K562 (cell line): Measurements from ENCODE around the gene TACSTD2. TPM values are rescaled to one million over a fixed set of nuclear protein-coding genes. Genes with fewer than 3 reads are reported as not detected.

Experiments used
- C11orf30 ChIP-seq: fragments of 450-650 bp; IDR thresholded peaks from 2 replicates; pipeline ENCODE4 v1.6.1; 2016; ENCODE audit warnings: low read depth, mild to moderate bottlenecking
- CEBPG ChIP-seq, 3 experiments: fragments of 200-800 bp in 1 of 3; sonication (Bioruptor generic) in 1 of 3; sonication (generic) in 1 of 3; formaldehyde crosslinking in 1 of 3; IDR thresholded peaks in 2 of 3; conservative IDR thresholded peaks in 1 of 3; 2 replicates each; pipeline versions ENCODE4 v1.6.1 to v1.8.0; 2016 to 2022; ENCODE audit warnings: missing compliant biosample characterization in 2 of 3, missing genetic modification characterization in 2 of 3, mild to moderate bottlenecking in 1 of 3, missing genetic modification reagents in 1 of 3
- CREBBP ChIP-seq: IDR thresholded peaks from one replicate; pipeline ENCODE4 v1.6.1; 2012; ENCODE audit warnings: low read depth, mild to moderate bottlenecking, control low read depth, inconsistent platforms, low read length
- DACH1 ChIP-seq: fragments of 450-650 bp; IDR thresholded peaks from 2 replicates; pipeline ENCODE4 v1.6.1; 2018; ENCODE audit not compliant: partially characterized antibody
- DPF2 ChIP-seq: fragments of 450-650 bp; IDR thresholded peaks from 2 replicates; pipeline ENCODE4 v1.6.1; 2016
- FOXK2 ChIP-seq, 2 experiments: fragments of 450-650 bp; IDR thresholded peaks in 1 of 2; conservative IDR thresholded peaks in 1 of 2; 2 replicates each; pipeline ENCODE4 v1.6.1; 2016; ENCODE audit warnings: low read depth in 2 of 2, mild to moderate bottlenecking in 1 of 2
- HMGN3 ChIP-seq: IDR thresholded peaks from 2 replicates; pipeline ENCODE4 v1.6.1; 2011; ENCODE audit warnings: borderline replicate concordance, low read depth, mild to moderate bottlenecking, mixed read lengths, low read length; ENCODE audit not compliant: insufficient read length; ENCODE audit errors: extremely low read depth
- KHSRP ChIP-seq: fragments of 450-650 bp; IDR thresholded peaks from 2 replicates; pipeline ENCODE4 v1.6.1; 2017
- MAZ ChIP-seq, 2 experiments: fragments of 450-650 bp in 1 of 2; sonication (generic) in 1 of 2; formaldehyde crosslinking; IDR thresholded peaks in 1 of 2; conservative IDR thresholded peaks in 1 of 2; 2 replicates each; pipeline versions ENCODE4 v1.4.0 to v1.5.0; 2020; ENCODE audit warnings: mild to moderate bottlenecking in 1 of 2, missing genetic modification reagents in 1 of 2
- NRF1 ChIP-seq, 2 experiments: fragments of 450-650 bp; IDR thresholded peaks in 1 of 2; conservative IDR thresholded peaks in 1 of 2; 2 replicates each; pipeline ENCODE4 v1.6.1; 2014; ENCODE audit warnings: mild to moderate bottlenecking in 2 of 2
- PHB2 ChIP-seq: fragments of 450-650 bp; IDR thresholded peaks from 2 replicates; pipeline ENCODE4 v1.6.1; 2017; ENCODE audit warnings: low read depth
- SRSF1 ChIP-seq: fragments of 200-400 bp; formaldehyde crosslinking; IDR thresholded peaks from 2 replicates; pipeline ENCODE4 v1.6.1; 2017; ENCODE audit warnings: mild to moderate bottlenecking, low read depth, low read length, moderate library complexity
- TCF3 ChIP-seq: sonication (generic); formaldehyde crosslinking; IDR thresholded peaks from 2 replicates; pipeline ENCODE4 v1.4.0; 2020; ENCODE audit warnings: mild to moderate bottlenecking, missing genetic modification reagents
- ZNF143 ChIP-seq: sonication (generic); formaldehyde crosslinking; IDR thresholded peaks from 2 replicates; pipeline ENCODE4 v1.9.0; 2022; ENCODE audit warnings: mild to moderate bottlenecking, missing genetic modification reagents
- ZNF174 ChIP-seq: fragments of 250-450 bp; sonication (Bioruptor Pico); IDR thresholded peaks from 2 replicates; pipeline ENCODE4 v1.4.0; 2020; ENCODE audit warnings: mild to moderate bottlenecking
- ZNF41 ChIP-seq: fragments of 250-450 bp; sonication (Bioruptor Pico); conservative IDR thresholded peaks from 2 replicates; pipeline ENCODE4 v1.4.0; 2020; ENCODE audit warnings: mild to moderate bottlenecking
- ZNF696 ChIP-seq: fragments of 250-450 bp; sonication (Bioruptor Pico); conservative IDR thresholded peaks from 2 replicates; pipeline ENCODE4 v1.4.0; 2020; ENCODE audit warnings: mild to moderate bottlenecking, moderate library complexity
- polyA plus RNA-seq, 8 experiments: library from polyadenylated mRNA; depleted of rRNA in 4 of 8; stranded (reverse) in 5 of 8; unstranded in 3 of 8; fragments of >200 nt; fragmentation: Nextera tagmentation in 2 of 8; fragmentation: Illumina TruSeq in 1 of 8; extraction: Ambion mirVana in 2 of 8; extraction: Trizol in 1 of 8; gene quantifications; 2 replicates each; pipeline versions ENCODE4 v1.2.1 to v1.2.3, GENCODE V29; 2011 to 2014; ENCODE audit warnings: inconsistent platforms in 1 of 8, missing spikeins in 1 of 8
- total RNA-seq, 7 experiments: library from RNA; depleted of rRNA in 6 of 7; stranded (reverse); fragments of >200 nt in 6 of 7; fragmentation: Illumina TruSeq in 2 of 7; extraction: Trizol in 2 of 7; gene quantifications; 2 replicates each; pipeline versions ENCODE4 v1.2.1 to v1.2.3, GENCODE V29; 2011 to 2021; ENCODE audit warnings: low replicate concordance in 1 of 7
- TF ChIP-seq, protein P1 (sequence below): fragments of 250-450 bp; sonication (Bioruptor Pico); IDR thresholded peaks from 2 replicates; pipeline ENCODE4 v1.5.0; 2020; ENCODE audit warnings: mild to moderate bottlenecking
- TF ChIP-seq, protein P2 (sequence below): sonication (generic); formaldehyde crosslinking; IDR thresholded peaks from 2 replicates; pipeline ENCODE4 v1.8.1; 2023; ENCODE audit warnings: mild to moderate bottlenecking, missing genetic modification reagents
- TF ChIP-seq, protein P3 (sequence below): sonication (generic); formaldehyde crosslinking; IDR thresholded peaks from 2 replicates; pipeline ENCODE4 v1.8.1; 2022; ENCODE audit warnings: missing genetic modification reagents

The TACSTD2 gene
- total and polyA plus RNA-seq, 9 of the 15 experiments (the other 6 are each of a cell fraction or from before 2014, with no cell fraction given), result 0.04 to 0.31 TPM; not detected in 7

DNA sequence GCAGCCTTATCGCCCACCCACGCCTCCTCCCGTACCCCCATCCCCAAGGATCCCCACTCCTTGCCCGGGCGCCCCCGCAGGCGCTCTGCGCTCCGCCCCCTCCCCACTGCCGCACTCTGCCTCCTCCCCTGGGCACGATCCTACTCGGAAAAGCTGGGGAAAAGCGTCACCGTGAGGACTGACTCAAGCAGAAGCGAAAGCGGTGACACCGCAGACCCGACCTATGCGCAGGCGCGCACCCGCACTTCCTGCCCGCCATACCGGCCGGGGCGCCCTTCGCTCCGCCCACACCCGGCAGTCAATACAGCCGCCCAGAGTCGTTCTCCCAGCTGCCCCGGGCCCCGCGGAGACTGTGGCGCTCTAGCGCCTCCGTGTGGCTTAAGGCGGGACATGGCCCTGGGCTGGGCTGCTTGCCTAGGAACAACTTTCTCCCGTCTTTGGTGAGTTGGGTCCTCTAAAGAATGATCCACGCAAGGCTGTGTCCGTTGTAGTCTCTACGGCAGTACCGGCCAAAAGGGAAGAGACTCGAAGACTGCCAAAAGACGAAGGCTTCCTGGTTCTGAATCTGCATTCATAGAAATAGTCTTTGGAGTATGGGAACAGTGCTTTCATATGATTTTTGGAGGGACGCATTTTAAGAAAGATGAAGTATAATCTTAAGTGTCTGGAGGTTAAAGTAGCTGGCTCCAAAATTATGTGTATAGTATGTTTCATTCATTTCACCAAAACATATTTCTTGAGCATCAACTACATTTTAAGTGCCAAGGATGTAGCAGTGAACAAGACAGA is 30.3 kb downstream of the TACSTD2 start, which contains the start of gene OMA1 (continued):
- TF ChIP-seq, protein P1, sequence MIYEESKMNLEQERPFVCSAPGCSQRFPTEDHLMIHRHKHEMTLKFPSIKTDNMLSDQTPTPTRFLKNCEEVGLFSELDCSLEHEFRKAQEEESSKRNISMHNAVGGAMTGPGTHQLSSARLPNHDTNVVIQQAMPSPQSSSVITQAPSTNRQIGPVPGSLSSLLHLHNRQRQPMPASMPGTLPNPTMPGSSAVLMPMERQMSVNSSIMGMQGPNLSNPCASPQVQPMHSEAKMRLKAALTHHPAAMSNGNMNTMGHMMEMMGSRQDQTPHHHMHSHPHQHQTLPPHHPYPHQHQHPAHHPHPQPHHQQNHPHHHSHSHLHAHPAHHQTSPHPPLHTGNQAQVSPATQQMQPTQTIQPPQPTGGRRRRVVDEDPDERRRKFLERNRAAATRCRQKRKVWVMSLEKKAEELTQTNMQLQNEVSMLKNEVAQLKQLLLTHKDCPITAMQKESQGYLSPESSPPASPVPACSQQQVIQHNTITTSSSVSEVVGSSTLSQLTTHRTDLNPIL (CRISPR knock-in tag), result no peak
- TF ChIP-seq ZNF696 (CRISPR knock-in tag) (no peak), TCF3 (peak; percentile 32; the same call in 1 of the 2 replicates), DACH1 (peak; percentile 47), NRF1 (conservative IDR thresholded peaks at IDR 0.05 in 1 of 2, IDR thresholded peaks at IDR 0.05 in 1 of 2) (peak; percentile 93 to 94), HMGN3 (peak; percentile 62), MAZ (CRISPR knock-in tag; conservative IDR thresholded peaks at IDR 0.05 in 1 of 2, IDR thresholded peaks at IDR 0.05 in 1 of 2) (peak in 1 of 2 experiments; percentile 12; a peak in 1 of 4 replicates), KHSRP (no peak), PHB2 (no peak), DPF2 (no peak), SRSF1 (no peak), CREBBP (no peak), ZNF143 (CRISPR knock-in tag) (peak; percentile 80), FOXK2 (conservative IDR thresholded peaks at IDR 0.05 in 1 of 2, IDR thresholded peaks at IDR 0.05 in 1 of 2; ENCODE audit: low read depth in 2 of 2) (peak; percentile 85 to 89), CEBPG (CRISPR knock-in tag; IDR thresholded peaks at IDR 0.05) (no peak; the same call in 1 of the 2 replicates), CEBPG (tag; conservative IDR thresholded peaks at IDR 0.05 in 1 of 2, IDR thresholded peaks at IDR 0.05 in 1 of 2) (no peak), ZNF174 (CRISPR knock-in tag) (no peak), C11orf30 (no peak), ZNF41 (CRISPR knock-in tag) (peak; percentile 79)
- TF ChIP-seq, protein P2, sequence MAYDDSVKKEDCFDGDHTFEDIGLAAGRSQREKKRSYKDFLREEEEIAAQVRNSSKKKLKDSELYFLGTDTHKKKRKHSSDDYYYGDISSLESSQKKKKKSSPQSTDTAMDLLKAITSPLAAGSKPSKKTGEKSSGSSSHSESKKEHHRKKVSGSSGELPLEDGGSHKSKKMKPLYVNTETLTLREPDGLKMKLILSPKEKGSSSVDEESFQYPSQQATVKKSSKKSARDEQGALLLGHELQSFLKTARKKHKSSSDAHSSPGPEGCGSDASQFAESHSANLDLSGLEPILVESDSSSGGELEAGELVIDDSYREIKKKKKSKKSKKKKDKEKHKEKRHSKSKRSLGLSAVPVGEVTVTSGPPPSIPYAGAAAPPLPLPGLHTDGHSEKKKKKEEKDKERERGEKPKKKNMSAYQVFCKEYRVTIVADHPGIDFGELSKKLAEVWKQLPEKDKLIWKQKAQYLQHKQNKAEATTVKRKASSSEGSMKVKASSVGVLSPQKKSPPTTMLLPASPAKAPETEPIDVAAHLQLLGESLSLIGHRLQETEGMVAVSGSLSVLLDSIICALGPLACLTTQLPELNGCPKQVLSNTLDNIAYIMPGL (CRISPR knock-in tag), result no peak
- TF ChIP-seq, protein P3, sequence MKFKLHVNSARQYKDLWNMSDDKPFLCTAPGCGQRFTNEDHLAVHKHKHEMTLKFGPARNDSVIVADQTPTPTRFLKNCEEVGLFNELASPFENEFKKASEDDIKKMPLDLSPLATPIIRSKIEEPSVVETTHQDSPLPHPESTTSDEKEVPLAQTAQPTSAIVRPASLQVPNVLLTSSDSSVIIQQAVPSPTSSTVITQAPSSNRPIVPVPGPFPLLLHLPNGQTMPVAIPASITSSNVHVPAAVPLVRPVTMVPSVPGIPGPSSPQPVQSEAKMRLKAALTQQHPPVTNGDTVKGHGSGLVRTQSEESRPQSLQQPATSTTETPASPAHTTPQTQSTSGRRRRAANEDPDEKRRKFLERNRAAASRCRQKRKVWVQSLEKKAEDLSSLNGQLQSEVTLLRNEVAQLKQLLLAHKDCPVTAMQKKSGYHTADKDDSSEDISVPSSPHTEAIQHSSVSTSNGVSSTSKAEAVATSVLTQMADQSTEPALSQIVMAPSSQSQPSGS (CRISPR knock-in tag), result no peak
